ENCODE data around the gene GEMIN2.

DNA sequence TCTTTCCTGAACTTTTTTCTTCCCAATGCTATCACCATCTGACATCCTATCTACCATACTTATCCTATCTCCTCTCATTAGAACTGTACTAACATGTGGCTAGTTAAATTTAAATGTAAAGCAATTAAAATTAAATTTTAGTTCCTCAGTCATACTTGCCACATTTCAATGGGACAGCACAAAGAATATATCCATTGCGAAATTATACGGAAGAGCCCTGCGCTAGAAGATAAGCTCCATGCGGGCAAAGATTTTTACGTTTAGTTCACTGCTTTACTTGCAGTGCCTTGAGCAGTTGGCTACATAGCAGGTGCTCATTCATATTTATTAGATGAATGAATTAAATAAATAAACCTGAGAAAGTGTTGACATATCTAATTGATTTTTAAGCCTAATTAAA lies 44.2 kb upstream of the GEMIN2 start:
- no peak for TF ChIP-seq CREB1 (IDR thresholded peaks at IDR 0.05; ENCODE audit: low read depth)
- TF ChIP-seq USF1 (IDR thresholded peaks at IDR 0.05), result no peak
- no peak for TF ChIP-seq RAD21 (IDR thresholded peaks at IDR 0.05; ENCODE audit: low read depth)
- TF ChIP-seq, protein P1, sequence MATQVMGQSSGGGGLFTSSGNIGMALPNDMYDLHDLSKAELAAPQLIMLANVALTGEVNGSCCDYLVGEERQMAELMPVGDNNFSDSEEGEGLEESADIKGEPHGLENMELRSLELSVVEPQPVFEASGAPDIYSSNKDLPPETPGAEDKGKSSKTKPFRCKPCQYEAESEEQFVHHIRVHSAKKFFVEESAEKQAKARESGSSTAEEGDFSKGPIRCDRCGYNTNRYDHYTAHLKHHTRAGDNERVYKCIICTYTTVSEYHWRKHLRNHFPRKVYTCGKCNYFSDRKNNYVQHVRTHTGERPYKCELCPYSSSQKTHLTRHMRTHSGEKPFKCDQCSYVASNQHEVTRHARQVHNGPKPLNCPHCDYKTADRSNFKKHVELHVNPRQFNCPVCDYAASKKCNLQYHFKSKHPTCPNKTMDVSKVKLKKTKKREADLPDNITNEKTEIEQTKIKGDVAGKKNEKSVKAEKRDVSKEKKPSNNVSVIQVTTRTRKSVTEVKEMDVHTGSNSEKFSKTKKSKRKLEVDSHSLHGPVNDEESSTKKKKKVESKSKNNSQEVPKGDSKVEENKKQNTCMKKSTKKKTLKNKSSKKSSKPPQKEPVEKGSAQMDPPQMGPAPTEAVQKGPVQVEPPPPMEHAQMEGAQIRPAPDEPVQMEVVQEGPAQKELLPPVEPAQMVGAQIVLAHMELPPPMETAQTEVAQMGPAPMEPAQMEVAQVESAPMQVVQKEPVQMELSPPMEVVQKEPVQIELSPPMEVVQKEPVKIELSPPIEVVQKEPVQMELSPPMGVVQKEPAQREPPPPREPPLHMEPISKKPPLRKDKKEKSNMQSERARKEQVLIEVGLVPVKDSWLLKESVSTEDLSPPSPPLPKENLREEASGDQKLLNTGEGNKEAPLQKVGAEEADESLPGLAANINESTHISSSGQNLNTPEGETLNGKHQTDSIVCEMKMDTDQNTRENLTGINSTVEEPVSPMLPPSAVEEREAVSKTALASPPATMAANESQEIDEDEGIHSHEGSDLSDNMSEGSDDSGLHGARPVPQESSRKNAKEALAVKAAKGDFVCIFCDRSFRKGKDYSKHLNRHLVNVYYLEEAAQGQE (IDR thresholded peaks at IDR 0.05; ENCODE audit: low read depth), result no peak
- no peak for TF ChIP-seq TCF12 (IDR thresholded peaks at IDR 0.05; ENCODE audit: low read depth)
- TF ChIP-seq FOXM1 (IDR thresholded peaks at IDR 0.05; ENCODE audit: borderline replicate concordance, low read depth), result no peak
- no peak for TF ChIP-seq EGR1 (IDR thresholded peaks at IDR 0.05)

All from Ishikawa (cell line).